K562 treated with DMSO at 1 percent for 48 hours (cell line): ENCODE measurements around the gene SVIP. TPM values are rescaled to one million over a fixed set of nuclear protein-coding genes. Genes with fewer than 3 reads are reported as not detected.

Experiments
- total RNA-seq: library from RNA; unstranded; fragments of 300-600 nt; gene quantifications from 2 replicates; pipeline ENCODE4 v1.2.3, GENCODE V29; 2022; ENCODE audit warnings: low replicate concordance; ENCODE audit errors: extremely low read depth

SVIP gene, protein sequence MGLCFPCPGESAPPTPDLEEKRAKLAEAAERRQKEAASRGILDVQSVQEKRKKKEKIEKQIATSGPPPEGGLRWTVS
- total RNA-seq, result not detected in 2 replicates

DNA sequence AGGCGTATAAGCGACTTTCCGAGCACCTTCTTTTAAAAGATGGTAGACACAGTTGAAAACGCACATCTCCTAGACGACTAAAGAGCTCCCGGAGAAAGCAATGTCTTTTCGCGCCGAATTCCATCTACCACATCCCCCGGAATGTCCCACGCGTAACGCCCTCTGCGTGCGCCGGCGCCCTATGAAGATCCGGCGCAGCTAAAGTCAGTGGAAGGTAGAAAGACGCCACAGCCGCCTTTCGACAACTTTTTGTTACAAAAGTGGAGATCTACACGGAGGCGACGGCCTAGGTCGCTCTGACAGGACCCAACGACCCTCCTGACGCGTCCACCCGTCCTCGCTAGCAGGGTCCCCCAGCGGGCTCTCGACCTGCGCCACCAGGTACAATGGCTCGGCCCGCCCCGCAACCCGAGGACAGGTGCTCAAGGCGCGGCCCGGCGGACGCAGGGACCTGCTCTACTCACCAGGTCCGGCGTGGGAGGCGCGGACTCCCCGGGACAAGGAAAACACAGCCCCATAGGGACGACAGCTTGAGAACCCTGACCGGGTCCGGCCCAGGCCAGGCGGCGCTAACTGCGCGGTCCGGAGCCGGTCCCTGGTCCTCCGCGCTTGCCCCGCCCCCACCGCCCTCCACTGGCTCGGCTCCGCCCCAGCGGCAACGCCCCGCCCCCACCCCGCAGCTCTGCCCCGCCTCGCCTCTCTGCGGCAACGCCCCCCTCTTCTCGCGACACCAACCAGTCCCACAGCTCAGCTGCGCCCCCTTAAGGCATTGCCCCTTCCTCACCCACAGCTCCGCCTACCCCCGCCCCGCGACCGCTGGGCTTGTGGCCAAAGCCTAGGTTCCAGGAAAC is at the start of gene SVIP:
SVIP (minus strand) TSS at position 571 of the 851 bp plus-strand sequence; CDS start at position 518, 53 bp downstream.

DNA sequence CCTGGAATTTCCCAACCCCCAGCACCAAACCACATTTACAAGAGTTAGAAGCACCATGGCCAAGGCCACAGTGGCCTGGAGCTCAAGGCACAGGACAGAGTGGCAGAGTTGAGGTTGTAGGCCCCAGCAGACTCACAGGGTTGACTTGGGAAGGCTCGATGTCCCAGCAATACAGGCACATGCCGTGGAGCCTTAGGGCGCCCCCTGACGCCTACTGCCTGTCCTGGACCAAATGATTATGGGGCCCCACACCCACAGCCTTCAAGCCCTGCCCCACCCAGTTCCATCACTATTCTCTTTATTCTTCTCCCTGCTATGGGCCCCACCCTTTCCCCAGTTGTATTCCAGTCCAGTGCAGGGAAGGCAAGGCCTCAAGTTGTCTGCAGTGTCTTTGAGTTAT is 30.6 kb upstream of the SVIP start, which contains the start of gene CCDC179:
CCDC179 (minus strand) TSS at position 234 of the 400 bp plus-strand sequence; CDS start at position 181, 53 bp downstream.

Other genes with a start within 250 kb of the SVIP start
- not detected in 2 replicates for gene FANCF, start 204.0 kb downstream of the SVIP start, total RNA-seq
- not detected in 2 replicates for gene GAS2, start 163.2 kb downstream of the SVIP start, total RNA-seq
- not detected in 2 replicates for gene CCDC179, start 30.7 kb upstream of the SVIP start, total RNA-seq